Ascending aorta (tissue), 2 donors: ENCODE measurements around the gene GPR153. TPM values are rescaled to one million over a fixed set of nuclear protein-coding genes. Genes with fewer than 3 reads are reported as not detected.

Source experiments
- DNase-seq, 2 donors: peaks; one replicate each; pipeline ENCODE4 v3.0.0-alpha.2; 2019; ENCODE audit warnings: low spot score in 2 of 2
- H3K27ac ChIP-seq, 2 donors: fragments of 200-600 bp; sonication (generic); one replicate each; pipeline ENCODE4 v1.5.1; 2016 to 2017; ENCODE audit warnings: mild to moderate bottlenecking in 1 of 2
- H3K27me3 ChIP-seq: fragments of 200-600 bp; sonication (generic); one replicate; pipeline ENCODE4 v1.5.1; 2017
- H3K36me3 ChIP-seq, 2 donors: fragments of 200-600 bp; sonication (generic); one replicate each; pipeline ENCODE4 v1.5.1; 2016
- H3K4me1 ChIP-seq, 2 donors: fragments of 200-600 bp; sonication (generic); one replicate each; pipeline ENCODE4 v1.5.1; 2016 to 2017; ENCODE audit warnings: mild to moderate bottlenecking in 1 of 2
- H3K4me3 ChIP-seq, 2 donors: fragments of 200-600 bp; sonication (generic); one replicate each; pipeline ENCODE4 v1.5.1; 2016 to 2017; ENCODE audit warnings: mild to moderate bottlenecking in 1 of 2
- H3K9me3 ChIP-seq, 2 donors: fragments of 200-600 bp; sonication (generic); one replicate each; pipeline ENCODE4 v1.5.1; 2016
- intact Hi-C: fragments of 100-400 bp; cut with DNase I; formaldehyde crosslinking; loops from one replicate; pipeline ENCODE4 v1.15.1; 2023
- total RNA-seq: library from RNA; depleted of rRNA; stranded (reverse); fragments of >200 nt; gene quantifications from one replicate; pipeline ENCODE4 v1.1.0, GENCODE V29; 2016
- TF ChIP-seq, protein P1 (sequence below), 3 experiments: fragments of 200-600 bp in 2 of 3; fragments of 450-650 bp in 1 of 3; sonication (generic) in 2 of 3; IDR thresholded peaks; one replicate each; pipeline ENCODE4 v1.5.1; 2016 to 2019; ENCODE audit warnings: antibody characterized with exemption in 3 of 3, mild to moderate bottlenecking in 1 of 3, moderate library complexity in 1 of 3

GPR153 gene
- total RNA-seq, 1 donor from 2014 or later: 24.3 TPM

DNA sequence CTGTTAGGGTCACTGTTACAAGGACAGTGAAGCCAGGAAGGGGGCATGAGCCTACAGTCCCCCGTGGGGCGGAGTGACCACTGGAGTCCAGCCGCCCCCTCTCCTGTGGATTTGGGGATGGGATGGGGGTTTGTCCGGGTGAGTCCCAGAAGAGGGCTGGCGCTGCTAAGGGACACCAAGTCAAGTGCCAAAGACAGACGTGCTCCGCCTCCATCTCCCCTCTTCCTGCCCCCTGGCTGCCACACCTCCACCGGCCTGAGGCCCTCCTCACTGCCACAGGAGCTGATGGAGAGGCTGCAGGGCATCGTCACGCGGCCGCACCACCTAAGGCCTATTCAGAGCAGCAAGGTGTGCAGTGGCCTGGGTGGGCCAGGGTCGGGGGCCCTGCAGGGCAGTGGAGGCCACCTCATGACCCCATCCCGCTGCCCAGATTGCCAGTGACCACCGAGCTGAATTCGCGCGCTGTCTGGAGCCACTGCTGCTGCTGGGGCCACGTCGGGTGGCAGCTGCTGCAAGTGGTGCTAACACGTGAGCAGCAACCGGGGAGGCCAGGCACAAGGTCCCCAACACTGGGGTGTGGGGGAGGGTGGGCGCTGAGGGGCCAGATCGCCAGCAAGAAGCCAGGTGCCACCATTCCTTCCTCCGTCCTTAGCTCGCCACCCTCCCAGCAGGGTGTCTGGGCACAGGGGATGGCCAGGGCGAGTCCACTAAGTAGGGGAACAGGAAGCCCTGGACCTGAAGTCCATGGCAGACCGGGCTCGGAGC is 50.1 kb downstream of the GPR153 start:
- Histone ChIP-seq H3K9me3 (no peaks in the 10 kb centered on the region), H3K4me1 (peaks cover 6% of the 10 kb centered on the region in 2 donors), H3K4me3 (no peak overlapping the region), H3K27me3 (no peaks in the 10 kb centered on the region), H3K36me3 (no peaks in the 10 kb centered on the region), H3K27ac (no peak overlapping the region)
- intact Hi-C loops: no loop called here
- TF ChIP-seq, protein P1, sequence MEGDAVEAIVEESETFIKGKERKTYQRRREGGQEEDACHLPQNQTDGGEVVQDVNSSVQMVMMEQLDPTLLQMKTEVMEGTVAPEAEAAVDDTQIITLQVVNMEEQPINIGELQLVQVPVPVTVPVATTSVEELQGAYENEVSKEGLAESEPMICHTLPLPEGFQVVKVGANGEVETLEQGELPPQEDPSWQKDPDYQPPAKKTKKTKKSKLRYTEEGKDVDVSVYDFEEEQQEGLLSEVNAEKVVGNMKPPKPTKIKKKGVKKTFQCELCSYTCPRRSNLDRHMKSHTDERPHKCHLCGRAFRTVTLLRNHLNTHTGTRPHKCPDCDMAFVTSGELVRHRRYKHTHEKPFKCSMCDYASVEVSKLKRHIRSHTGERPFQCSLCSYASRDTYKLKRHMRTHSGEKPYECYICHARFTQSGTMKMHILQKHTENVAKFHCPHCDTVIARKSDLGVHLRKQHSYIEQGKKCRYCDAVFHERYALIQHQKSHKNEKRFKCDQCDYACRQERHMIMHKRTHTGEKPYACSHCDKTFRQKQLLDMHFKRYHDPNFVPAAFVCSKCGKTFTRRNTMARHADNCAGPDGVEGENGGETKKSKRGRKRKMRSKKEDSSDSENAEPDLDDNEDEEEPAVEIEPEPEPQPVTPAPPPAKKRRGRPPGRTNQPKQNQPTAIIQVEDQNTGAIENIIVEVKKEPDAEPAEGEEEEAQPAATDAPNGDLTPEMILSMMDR (IDR thresholded peaks at IDR 0.05): no peak
- DNase-seq: no peak

GRCh38 chr1:6209661-6210580 is 51.0 kb downstream of the GPR153 start:
- DNase-seq: no peak
- H3K4me3 ChIP-seq: no peak overlapping the region
- TF ChIP-seq, protein P1 (IDR thresholded peaks at IDR 0.05): no peak
- no peak overlapping the region for H3K27ac ChIP-seq
- intact Hi-C loops: no loop called here
- H3K36me3 ChIP-seq: no peaks in the 10 kb centered on the region
- H3K9me3 ChIP-seq: no peaks in the 10 kb centered on the region
- peaks cover 6 to 9% of the 10 kb centered on the region in 2 donors for H3K4me1 ChIP-seq
- H3K27me3 ChIP-seq: no peaks in the 10 kb centered on the region

DNA sequence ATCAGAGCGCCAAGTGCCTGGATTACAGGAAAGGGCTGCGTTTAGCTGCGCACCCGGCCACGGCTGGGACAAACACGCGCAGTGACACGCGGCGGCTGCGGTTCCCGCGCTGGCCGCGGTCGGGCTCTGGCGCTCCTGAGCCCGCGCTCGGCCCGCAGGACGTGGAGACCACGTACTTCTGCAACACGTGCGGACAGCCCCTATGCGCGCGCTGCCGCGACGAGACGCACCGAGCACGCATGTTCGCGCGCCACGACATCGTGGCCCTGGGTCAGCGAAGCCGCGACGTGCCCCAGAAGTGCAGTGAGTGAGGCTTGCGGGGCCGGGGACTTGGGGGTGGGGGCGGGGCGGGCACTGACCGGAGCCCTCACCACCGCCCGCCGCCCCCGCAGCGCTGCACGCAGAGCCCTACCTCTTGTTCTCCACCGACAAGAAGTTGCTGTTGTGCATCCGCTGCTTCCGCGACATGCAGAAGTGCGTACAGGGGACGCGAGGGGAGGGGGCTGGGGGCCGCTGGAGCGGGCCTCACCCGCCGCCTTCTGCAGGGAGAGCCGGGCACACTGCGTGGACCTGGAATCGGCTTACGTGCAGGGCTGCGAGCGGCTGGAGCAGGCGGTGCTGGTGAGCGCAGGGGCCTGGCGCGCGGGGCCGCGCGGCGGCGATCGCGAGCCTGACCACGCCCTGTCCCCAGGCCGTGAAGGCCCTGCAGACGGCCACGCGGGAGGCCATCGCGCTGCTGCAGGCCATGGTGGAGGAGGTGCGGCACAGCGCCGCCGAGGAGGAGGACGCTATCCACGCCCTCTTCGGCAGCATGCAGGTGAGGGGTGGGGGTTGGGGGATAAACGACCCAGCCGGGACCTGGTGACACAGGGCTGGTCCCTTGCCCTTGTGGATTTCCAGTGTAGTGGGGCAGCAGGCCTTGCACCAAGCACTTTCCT is 51.9 kb downstream of the GPR153 start:
- H3K4me1 ChIP-seq: peaks cover 6 to 9% of the 10 kb centered on the region in 2 donors
- no peaks in the 10 kb centered on the region for H3K9me3 ChIP-seq
- TF ChIP-seq, protein P1 (IDR thresholded peaks at IDR 0.05): peak; percentile 12 to 57 (median 40)
- H3K27me3 ChIP-seq: no peaks in the 10 kb centered on the region
- no peak for DNase-seq
- H3K27ac ChIP-seq: no peak overlapping the region
- H3K4me3 ChIP-seq: peak overlapping the region; percentile 42 to 58
- no peaks in the 10 kb centered on the region for H3K36me3 ChIP-seq
- intact Hi-C loops: no loop called here

- Histone ChIP-seq H3K4me3 (no peak overlapping the region), H3K27ac (no peak overlapping the region), H3K27me3 (no peaks in the 10 kb centered on the region), H3K36me3 (no peaks in the 10 kb centered on the region), H3K9me3 (no peaks in the 10 kb centered on the region), H3K4me1 (peaks cover 6 to 9% of the 10 kb centered on the region in 2 donors)
- intact Hi-C loops: no loop called here
- TF ChIP-seq, protein P1 (IDR thresholded peaks at IDR 0.05): no peak
- no peak for DNase-seq
Observed at GRCh38 chr1:6207921-6208320, 53.0 kb downstream of the GPR153 start.
